Omental fat pad (tissue), 4 donors: ENCODE data around the gene PARP14. TPM values are rescaled to one million over a fixed set of nuclear protein-coding genes. Genes with fewer than 3 reads are reported as not detected.
"Not testable (repeated sequence)": the region's sequence is repeated elsewhere in the genome, so short reads cannot be mapped to it uniquely, and the experiment has no call there.

ENCODE experiments used
- ATAC-seq: fragments of 150-250 bp; one replicate; pipeline ENCODE4 v1.9.1; 2016; ENCODE audit warnings: mild to moderate bottlenecking, moderate library complexity; ENCODE audit not compliant: low FRiP score
- DNase-seq: peaks from one replicate; pipeline ENCODE4 v3.0.0-alpha.2; 2019; ENCODE audit warnings: low spot score
- total RNA-seq, 4 donors: library from RNA; depleted of rRNA; stranded (reverse); fragments of >200 nt; gene quantifications; one replicate each; pipeline ENCODE4 v1.1.0, GENCODE V29; 2016
- TF ChIP-seq, protein P1 (sequence below), 3 donors: fragments of 450-650 bp; IDR thresholded peaks; one replicate each; pipeline ENCODE4 v1.5.1; 2016 to 2017; ENCODE audit warnings: antibody characterized with exemption in 3 of 3, mild to moderate bottlenecking in 3 of 3, moderate library complexity in 2 of 3

The PARP14 gene
- total RNA-seq, 4 donors from 2014 or later = 41.9 to 163 (median 81.5) TPM

DNA sequence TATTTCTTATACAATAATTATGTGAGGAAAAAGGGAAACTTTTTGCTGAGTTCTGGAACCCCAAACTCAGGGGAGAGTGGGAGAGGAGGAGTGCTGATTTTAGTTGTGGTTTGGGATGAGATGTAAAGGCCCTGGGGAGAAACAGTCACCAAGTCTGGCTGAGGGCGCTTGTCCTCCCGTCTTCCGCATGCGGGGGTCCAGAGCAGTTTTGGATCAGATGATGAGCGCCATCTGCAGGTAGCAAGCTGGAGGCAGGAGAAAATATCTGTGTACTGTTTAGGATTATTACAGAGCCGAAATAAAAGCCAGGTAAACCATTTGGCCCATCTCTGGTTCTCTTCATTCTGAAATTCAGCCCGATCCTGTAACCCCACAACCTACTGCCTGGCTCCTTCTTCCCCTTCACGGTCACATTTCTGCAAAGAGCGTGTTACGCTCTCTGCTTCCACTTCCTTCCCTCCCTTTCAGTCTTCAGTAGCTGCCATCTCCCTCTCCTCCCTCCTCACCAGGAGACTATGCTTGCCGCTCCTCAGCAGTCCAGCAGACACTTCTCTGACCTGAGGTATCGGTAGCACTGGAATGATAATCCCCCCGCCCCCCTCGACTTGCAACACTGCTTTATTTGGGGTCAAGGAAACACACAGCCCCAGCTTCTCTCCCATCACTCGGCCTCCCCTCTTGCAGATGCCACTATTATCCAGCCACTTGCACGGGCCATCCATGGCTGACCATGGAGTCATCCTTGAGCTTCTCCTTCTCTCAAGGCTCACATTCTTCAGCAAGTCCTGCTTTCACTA is 1.4 kb upstream of the PARP14 start:
- ATAC-seq (peak; percentile 80), DNase-seq (peak; percentile 88)
- TF ChIP-seq, protein P1, sequence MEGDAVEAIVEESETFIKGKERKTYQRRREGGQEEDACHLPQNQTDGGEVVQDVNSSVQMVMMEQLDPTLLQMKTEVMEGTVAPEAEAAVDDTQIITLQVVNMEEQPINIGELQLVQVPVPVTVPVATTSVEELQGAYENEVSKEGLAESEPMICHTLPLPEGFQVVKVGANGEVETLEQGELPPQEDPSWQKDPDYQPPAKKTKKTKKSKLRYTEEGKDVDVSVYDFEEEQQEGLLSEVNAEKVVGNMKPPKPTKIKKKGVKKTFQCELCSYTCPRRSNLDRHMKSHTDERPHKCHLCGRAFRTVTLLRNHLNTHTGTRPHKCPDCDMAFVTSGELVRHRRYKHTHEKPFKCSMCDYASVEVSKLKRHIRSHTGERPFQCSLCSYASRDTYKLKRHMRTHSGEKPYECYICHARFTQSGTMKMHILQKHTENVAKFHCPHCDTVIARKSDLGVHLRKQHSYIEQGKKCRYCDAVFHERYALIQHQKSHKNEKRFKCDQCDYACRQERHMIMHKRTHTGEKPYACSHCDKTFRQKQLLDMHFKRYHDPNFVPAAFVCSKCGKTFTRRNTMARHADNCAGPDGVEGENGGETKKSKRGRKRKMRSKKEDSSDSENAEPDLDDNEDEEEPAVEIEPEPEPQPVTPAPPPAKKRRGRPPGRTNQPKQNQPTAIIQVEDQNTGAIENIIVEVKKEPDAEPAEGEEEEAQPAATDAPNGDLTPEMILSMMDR (IDR thresholded peaks at IDR 0.05) = no peak

- DNase-seq (no peak), ATAC-seq (peak; percentile 26)
- TF ChIP-seq, protein P1 (IDR thresholded peaks at IDR 0.05) = no peak
These were observed 661 bp upstream of the PARP14 start for GRCh38 chr3:122679882-122680474.

GRCh38 chr3:122681284-122681973 is 790 bp downstream of the PARP14 start:
- no peak for DNase-seq
- TF ChIP-seq, protein P1 (IDR thresholded peaks at IDR 0.05) = no peak
- ATAC-seq = no peak

DNA sequence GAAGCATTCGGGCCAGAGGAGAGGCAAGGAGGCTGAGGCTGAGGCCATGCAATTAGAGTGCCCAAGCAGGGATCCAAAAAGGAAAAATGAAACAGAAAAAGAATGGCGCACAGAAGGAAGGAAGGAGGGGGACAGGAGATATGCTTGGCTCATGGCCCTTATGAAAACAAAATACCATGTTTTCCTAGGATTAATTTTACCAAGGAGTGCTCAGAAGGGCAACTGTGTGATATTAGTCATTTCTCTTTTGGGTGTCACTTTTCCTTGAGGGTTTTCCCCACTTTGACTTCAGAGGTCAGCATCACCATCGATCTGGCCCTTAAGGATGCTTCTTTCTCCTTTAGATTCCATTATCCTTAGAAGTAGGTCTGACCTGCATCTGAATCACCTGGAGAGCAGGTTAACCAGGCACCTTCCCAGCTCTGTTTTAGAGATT is 1.4 kb downstream of the PARP14 start:
- ATAC-seq = no peak
- TF ChIP-seq, protein P1 (IDR thresholded peaks at IDR 0.05) = no peak
- no peak for DNase-seq

GRCh38 chr3:122682778-122683411 is 2.3 kb downstream of the PARP14 start:
- ATAC-seq, DNase-seq: not testable (repeated sequence)

- DNase-seq = no peak
- TF ChIP-seq, protein P1 (IDR thresholded peaks at IDR 0.05) = no peak
- no peak for ATAC-seq
These were observed 6.7 kb downstream of the PARP14 start for GRCh38 chr3:122687298-122687697.

DNA sequence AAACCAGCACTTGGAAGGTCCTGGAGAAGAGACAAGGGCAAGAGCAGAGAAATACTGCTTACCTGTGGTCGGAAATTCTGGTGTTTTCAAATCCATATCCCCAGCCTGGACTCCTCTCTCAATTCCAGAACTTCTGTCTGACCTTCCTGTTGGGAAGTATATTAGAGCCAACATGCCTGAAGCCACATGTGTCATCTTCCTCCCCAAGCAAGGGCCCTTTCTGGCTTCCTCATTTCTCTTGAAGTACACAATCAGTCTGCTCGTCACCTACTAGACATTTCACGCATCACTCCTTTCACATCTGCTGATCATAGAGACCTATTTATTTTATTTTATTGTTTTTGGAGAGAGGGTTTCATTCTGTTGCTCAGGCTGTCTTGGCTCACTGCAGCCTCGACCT is 8.4 kb downstream of the PARP14 start:
- ATAC-seq (no peak), DNase-seq (no peak)
- TF ChIP-seq, protein P1 (IDR thresholded peaks at IDR 0.05) = no peak
